Left cardiac atrium (tissue), 4 donors: ENCODE data around the gene NCF4. TPM values are rescaled to one million over a fixed set of nuclear protein-coding genes. Genes with fewer than 3 reads are reported as not detected.

Source experiments
- ATAC-seq, 2 donors: fragments of 200-7000 bp; cut with Tn5 transposase; one replicate each; pipeline ENCODE4 v1.9.1; 2020; ENCODE audit warnings: mild to moderate bottlenecking in 2 of 2, moderate library complexity in 2 of 2
- DNase-seq: peaks from one replicate; pipeline ENCODE4 v3.0.0-alpha.2; 2020
- intact Hi-C, 2 donors: fragments of 100-400 bp; cut with DNase I; formaldehyde crosslinking; loops; one replicate each; pipeline versions ENCODE4 v1.14.1 to v1.15.1; 2022 to 2023
- total RNA-seq, 2 donors: library from RNA; stranded (reverse); fragmentation: NEBNext Ultra II Directional; extraction: Animal tissue kit (Norgen Biotek cat#: 25700); gene quantifications; one replicate each; pipeline ENCODE4 v1.2.1, GENCODE V29; 2021
- donor health status: DM: no; HTN: yes; CAD: no.
- donor health status: DM: no; HTN: yes; CAD: no; lungs with severe emphysema.
- donor health status: DM: yes; HTN: yes; CAD: no.
- donor health status: Dilated cardiomyopathy.

Gene NCF4
- total RNA-seq, 2 donors from 2014 or later: 10.9 to 16.6 TPM

GRCh38 chr22:36860438-36860820 is 377 bp upstream of the NCF4 start:
- ATAC-seq: no peak
- intact Hi-C loops: no loop called here
- no peak for DNase-seq

GRCh38 chr22:36862251-36863242 is 1.7 kb downstream of the NCF4 start:
- ATAC-seq (peak; percentile 61 to 66), DNase-seq (peak; percentile 42)
- intact Hi-C loops: no loop called here

GRCh38 chr22:36863281-36863680 is 2.5 kb downstream of the NCF4 start:
- ATAC-seq: no peak
- intact Hi-C loops: no loop called here
- DNase-seq: no peak

- DNase-seq (no peak), ATAC-seq (no peak)
- intact Hi-C loops: no loop called here
These were observed 3.2 kb downstream of the NCF4 start for GRCh38 chr22:36863979-36864378.

DNA sequence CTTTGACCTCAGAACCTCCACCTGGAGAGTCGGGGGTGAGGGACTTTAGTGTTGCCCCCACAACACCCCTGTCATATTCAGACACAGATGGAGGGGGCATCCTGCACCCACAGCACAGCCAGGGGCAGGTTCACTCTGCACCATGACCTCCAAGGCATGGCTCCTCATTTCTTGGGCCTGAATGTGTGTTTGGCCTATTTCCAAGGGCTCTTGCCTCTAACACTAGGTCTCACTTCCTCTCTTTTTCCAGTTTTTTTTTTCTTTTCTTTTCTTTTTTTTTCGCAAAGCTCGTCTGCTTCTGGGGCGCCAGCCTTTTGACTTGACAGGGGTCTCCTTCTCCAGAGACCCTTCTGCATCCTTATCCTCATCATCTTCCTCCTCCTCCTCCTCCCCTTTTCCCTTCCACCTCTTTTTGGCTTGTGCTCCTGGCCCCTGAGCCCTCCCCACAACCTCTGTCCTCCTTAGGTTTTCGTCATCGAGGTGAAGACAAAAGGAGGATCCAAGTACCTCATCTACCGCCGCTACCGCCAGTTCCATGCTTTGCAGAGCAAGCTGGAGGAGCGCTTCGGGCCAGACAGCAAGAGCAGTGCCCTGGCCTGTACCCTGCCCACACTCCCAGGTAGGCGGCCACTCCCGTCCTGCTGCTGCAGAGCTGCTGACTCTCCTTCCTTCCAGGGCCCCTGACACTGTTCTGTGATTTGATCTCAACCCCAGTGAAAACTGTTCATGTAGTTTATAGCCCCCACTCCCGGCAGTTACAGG is 3.8 kb downstream of the NCF4 start:
- no peak for DNase-seq
- intact Hi-C loops: no loop called here

DNA sequence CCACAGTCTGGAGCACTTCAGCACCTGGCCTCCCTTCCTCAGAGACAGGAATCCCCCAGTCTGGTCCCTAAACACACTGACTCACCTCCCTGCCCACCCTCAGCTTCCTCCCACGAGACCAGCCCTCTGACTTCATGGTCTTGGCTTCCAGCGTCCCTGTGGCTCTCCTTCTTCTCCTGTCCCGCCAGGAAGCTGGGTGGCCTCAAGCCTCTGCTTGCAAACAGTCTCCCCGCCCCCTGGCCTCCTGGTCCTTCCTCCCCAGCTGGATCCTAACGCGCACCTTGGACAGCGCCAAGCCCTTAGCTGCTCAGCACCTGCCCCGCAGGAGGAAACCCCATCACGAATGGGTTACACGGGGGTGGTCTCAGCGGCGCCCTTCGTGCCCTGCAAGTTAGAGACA is 4.5 kb downstream of the NCF4 start:
- intact Hi-C loops: no loop called here
- ATAC-seq (no peak), DNase-seq (no peak)

More for the DNA sequence above, 3.8 kb downstream of the NCF4 start:
- no peak for ATAC-seq

DNA sequence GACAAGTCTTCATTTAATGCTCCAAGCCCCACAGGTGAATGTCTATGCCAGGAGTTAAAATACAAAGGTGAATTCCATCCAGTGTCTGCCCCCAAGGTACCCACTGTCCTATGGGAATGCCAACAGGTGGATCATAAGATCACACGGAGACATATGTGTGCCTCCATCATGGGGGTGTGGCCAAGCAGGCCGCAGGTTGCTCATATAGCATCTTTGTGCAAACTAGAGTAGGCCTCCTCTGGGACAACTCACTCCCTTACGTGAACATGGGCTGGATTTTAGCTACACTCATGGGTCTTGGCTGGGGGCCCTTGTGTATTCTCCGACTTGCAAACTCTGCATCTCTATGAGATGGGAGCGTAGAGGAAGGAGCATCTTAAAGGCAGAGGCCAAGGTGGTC is 6.9 kb downstream of the NCF4 start:
- no peak for ATAC-seq
- no peak for DNase-seq

DNA sequence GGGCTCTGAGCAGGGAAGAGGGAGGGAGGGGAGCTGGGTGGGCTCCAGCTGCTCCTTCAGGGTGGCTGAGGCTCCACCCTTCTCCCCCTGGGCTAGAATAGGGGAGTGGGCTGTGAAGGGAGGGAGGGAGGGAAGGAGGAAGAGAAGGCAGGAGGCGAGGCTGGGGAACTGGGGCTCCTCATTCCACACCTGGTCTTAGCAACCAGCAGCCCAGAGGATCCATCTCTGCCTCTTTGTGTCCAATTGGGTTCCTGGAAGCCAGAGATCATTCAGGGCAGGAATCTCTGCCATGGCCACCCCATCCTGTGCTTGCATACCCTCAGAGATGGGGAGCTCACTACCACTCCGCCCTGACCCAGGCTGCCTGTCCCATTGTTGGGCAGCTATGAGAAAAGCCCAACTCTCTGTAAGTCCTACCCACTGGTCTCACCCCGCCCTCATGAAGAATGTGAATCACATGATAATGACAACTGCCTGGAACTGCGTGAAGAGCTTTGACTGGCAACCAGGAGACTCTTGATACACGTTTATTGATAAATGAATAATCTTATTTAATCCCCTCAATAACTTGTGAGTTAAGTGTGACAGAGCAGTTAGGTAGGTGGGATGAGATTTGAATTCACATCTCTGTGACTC is 7.9 kb downstream of the NCF4 start:
- DNase-seq: no peak
- no peak for ATAC-seq
- intact Hi-C loops: no loop called here

More for the DNA sequence above, 6.9 kb downstream of the NCF4 start:
- intact Hi-C loops: no loop called here

- no peak for ATAC-seq
- intact Hi-C loops: loop anchor here (5.0 to 10.0 kb wide), 2 partner anchors 105 to 112 kb away; no protein-coding TSS in a partner anchor
- DNase-seq: no peak
These were observed 9.4 kb downstream of the NCF4 start for GRCh38 chr22:36870250-36870649.

- intact Hi-C loops: loop anchor here (2.0 to 10.0 kb wide), 3 partner anchors 103 to 173 kb away; no protein-coding TSS in a partner anchor
- DNase-seq: no peak
- ATAC-seq: no peak
These were observed 10.9 kb downstream of the NCF4 start for GRCh38 chr22:36871669-36872081.

GRCh38 chr22:36872084-36872483 is 11.3 kb downstream of the NCF4 start:
- no peak for DNase-seq
- intact Hi-C loops: loop anchor here (2.0 to 10.0 kb wide), 3 partner anchors 103 to 173 kb away; no protein-coding TSS in a partner anchor
- no peak for ATAC-seq

DNA sequence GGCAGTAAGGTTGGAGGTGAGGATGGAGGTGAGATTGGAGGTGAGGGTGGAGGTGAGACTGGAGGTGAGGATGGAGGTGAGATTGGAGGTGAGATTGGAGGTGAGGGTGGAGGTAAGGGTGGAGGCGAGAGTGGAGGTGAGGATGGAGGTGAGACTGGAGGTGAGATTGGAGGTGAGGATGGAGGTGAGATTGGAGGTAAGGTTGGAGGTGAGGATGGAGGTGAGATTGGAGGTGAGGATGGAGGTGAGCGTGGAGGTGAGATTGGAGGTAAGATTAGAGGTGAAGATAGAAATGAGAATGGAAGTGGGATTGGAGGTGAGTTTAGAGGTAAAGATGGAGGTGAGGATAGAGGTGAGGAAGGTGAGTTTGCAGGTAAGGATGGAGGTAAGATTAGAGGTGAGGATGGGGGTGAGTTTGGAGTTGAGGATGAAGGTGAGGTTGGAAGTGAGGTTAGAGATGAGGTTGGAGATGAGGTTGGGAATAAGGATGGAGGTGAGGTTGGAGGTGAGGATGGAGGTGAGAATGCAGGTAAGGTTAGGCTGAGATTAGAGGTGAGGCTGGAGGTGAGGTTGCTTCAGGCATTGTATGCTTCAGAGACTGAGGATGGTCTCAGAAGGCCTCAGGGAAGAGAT is 12.2 kb downstream of the NCF4 start:
- no peak for ATAC-seq
- intact Hi-C loops: loop anchor here (2.0 to 10.0 kb wide), 3 partner anchors 102 to 172 kb away; no protein-coding TSS in a partner anchor
- DNase-seq: no peak

- intact Hi-C loops: loop anchor here (2.0 to 10.0 kb wide), 3 partner anchors 101 to 171 kb away; no protein-coding TSS in a partner anchor
- DNase-seq (peak; percentile 39), ATAC-seq (peak; percentile 84 to 87)
These were observed 13.0 kb downstream of the NCF4 start for GRCh38 chr22:36873614-36874308.

GRCh38 chr22:36874309-36874696 is 13.5 kb downstream of the NCF4 start:
- DNase-seq (no peak), ATAC-seq (no peak)
- intact Hi-C loops: loop anchor here (5.0 to 10.0 kb wide), 2 partner anchors 100 to 108 kb away; no protein-coding TSS in a partner anchor

- intact Hi-C loops: loop anchor here (5.0 to 10.0 kb wide), 2 partner anchors 100 to 108 kb away; no protein-coding TSS in a partner anchor
- no peak for DNase-seq
- no peak for ATAC-seq
These were observed 13.9 kb downstream of the NCF4 start for GRCh38 chr22:36874736-36875135.

DNA sequence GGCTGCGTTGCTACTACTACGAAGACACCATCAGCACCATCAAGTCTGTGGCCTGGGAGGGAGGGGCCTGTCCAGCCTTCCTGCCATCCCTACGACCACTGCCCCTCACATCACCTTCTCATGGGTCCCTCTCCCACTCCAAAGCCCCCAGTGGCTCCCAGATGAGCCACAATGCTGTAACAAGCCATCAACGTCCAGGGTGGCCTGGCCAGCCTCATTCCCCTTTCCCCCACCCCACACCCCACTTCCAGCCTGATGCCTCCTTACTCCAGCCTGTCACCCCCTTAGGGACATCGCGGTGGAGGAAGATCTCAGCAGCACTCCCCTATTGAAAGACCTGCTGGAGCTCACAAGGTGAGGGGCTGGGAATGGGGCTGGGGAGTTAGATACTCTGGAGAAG is 14.9 kb downstream of the NCF4 start:
- no peak for ATAC-seq
- DNase-seq: no peak
- intact Hi-C loops: loop anchor here in 1 of 2 donors (10.0 kb wide), 1 partner anchor 99 kb away; no protein-coding TSS in a partner anchor

GRCh38 chr22:36879775-36880174 is 19.0 kb downstream of the NCF4 start:
- intact Hi-C loops: loop anchor here in 1 of 2 donors (10.0 kb wide), 1 partner anchor 95 kb away; no protein-coding TSS in a partner anchor
- DNase-seq (no peak), ATAC-seq (no peak)
